Peyer's patch (tissue), 4 donors: ENCODE results near the gene ELL. TPM values are rescaled to one million over a fixed set of nuclear protein-coding genes. Genes with fewer than 3 reads are reported as not detected.

Source experiments
- DNase-seq, 3 donors: peaks; one replicate each; pipeline ENCODE4 v3.0.0-alpha.2; 2017 to 2019
- H3K27ac ChIP-seq, 4 donors: fragments of 200-600 bp; sonication (generic); one replicate each; pipeline ENCODE4 v1.5.1; 2016 to 2019
- H3K27me3 ChIP-seq, 2 donors: fragments of 200-600 bp; sonication (generic); one replicate each; pipeline ENCODE4 v1.5.1; 2019
- H3K36me3 ChIP-seq, 3 donors: fragments of 200-600 bp; sonication (generic); one replicate each; pipeline ENCODE4 v1.5.1; 2016 to 2019
- H3K4me1 ChIP-seq, 4 donors: fragments of 200-600 bp; sonication (generic); one replicate each; pipeline ENCODE4 v1.5.1; 2016 to 2019
- H3K4me3 ChIP-seq, 4 donors: fragments of 200-600 bp; sonication (generic); 1 replicate in 3 of 4; 2 replicates in 1 of 4; pipeline ENCODE4 v1.5.1; 2016 to 2019; ENCODE audit warnings: mild to moderate bottlenecking in 1 of 4
- H3K9me3 ChIP-seq, 4 donors: fragments of 200-600 bp; sonication (generic); one replicate each; pipeline ENCODE4 v1.5.1; 2016 to 2019; ENCODE audit warnings: mild to moderate bottlenecking in 1 of 4
- POLR2A ChIP-seq, 2 donors: fragments of 450-650 bp; IDR thresholded peaks; one replicate each; pipeline ENCODE4 v1.5.1; 2017; ENCODE audit warnings: antibody characterized with exemption in 2 of 2, mild to moderate bottlenecking in 2 of 2, moderate library complexity in 2 of 2
- total RNA-seq, 4 donors: library from RNA; depleted of rRNA; stranded (reverse); fragments of >200 nt; gene quantifications; one replicate each; pipeline ENCODE4 v1.1.0, GENCODE V29; 2016
- TF ChIP-seq, protein P1 (sequence below), 6 experiments: fragments of 450-650 bp in 4 of 6; fragments of 200-600 bp in 2 of 6; sonication (generic) in 1 of 6; IDR thresholded peaks; one replicate each; pipeline ENCODE4 v1.5.1; 2017 to 2019; ENCODE audit warnings: antibody characterized with exemption in 6 of 6, mild to moderate bottlenecking in 3 of 6, moderate library complexity in 1 of 6

Gene ELL
- total RNA-seq, 4 donors from 2014 or later, result 18.9 to 49.5 (median 34.2) TPM

DNA sequence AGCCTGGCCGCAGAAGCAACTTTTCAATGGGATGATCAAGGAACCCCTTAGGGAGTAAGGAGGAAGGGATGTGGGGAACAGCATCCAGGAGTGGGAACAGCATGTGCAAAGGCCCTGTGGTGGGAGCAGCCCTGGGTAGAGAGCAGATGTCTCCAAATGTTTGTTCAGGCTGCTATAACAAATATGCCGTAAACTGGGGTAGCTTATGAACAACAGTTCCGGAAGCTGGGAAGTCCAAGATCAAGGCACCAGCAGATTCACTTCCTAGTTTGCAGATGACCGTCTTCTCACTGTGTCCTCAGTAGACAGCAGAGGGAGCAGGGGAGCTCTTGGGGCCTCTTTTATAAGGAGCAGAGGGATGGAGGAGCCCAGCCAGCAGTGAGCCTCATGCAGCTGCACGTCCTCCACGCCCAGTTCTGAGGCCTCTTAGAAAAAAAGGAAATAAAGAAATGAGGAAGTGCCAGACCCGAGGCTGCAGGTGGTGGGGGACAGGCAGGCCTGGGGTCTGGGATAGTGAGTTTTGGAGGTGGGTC is 120.2 kb downstream of the ELL start:
- peak in 2 of 3 donors; percentile 81 to 89 for DNase-seq
- no peaks in the 10 kb centered on the region for H3K36me3 ChIP-seq
- H3K4me1 ChIP-seq, result peaks cover 0 to 35% (median 9%) of the 10 kb centered on the region in 4 donors
- peak overlapping the region; percentile 34 to 65 (median 51) for H3K27ac ChIP-seq
- no peaks in the 10 kb centered on the region for H3K27me3 ChIP-seq
- H3K4me3 ChIP-seq, result no peak overlapping the region
- H3K9me3 ChIP-seq, result no peaks in the 10 kb centered on the region
- TF ChIP-seq, protein P1, sequence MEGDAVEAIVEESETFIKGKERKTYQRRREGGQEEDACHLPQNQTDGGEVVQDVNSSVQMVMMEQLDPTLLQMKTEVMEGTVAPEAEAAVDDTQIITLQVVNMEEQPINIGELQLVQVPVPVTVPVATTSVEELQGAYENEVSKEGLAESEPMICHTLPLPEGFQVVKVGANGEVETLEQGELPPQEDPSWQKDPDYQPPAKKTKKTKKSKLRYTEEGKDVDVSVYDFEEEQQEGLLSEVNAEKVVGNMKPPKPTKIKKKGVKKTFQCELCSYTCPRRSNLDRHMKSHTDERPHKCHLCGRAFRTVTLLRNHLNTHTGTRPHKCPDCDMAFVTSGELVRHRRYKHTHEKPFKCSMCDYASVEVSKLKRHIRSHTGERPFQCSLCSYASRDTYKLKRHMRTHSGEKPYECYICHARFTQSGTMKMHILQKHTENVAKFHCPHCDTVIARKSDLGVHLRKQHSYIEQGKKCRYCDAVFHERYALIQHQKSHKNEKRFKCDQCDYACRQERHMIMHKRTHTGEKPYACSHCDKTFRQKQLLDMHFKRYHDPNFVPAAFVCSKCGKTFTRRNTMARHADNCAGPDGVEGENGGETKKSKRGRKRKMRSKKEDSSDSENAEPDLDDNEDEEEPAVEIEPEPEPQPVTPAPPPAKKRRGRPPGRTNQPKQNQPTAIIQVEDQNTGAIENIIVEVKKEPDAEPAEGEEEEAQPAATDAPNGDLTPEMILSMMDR (IDR thresholded peaks at IDR 0.05), result peak in 4 of 6 experiments; percentile 34 to 68 (median 59)
- peak in 1 of 2 donors; percentile 48 for TF ChIP-seq POLR2A (IDR thresholded peaks at IDR 0.05)

DNA sequence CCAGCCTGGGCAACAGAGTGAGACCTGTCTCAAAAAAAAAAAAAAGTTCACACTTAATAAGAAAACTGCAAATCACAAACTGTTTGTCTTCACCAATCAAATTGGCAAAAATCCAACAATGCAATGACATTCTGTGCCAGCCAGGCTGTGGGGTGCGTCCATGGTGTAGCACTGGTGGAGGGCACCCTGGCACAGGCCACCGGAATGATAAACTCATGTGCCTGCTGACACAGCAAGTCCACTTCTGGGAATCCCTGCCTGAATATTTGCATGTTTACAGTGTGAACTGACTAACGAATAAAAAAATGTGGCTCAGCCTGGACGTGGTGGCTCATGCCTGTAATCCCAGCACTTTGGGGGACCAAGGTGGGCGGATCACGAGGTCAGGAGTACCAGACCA is 122.9 kb downstream of the ELL start:
- H3K27me3 ChIP-seq, result no peaks in the 10 kb centered on the region
- DNase-seq, result peak in 1 of 3 donors; percentile 70
- no peak overlapping the region for H3K27ac ChIP-seq
- peaks cover 0 to 35% (median 9%) of the 10 kb centered on the region in 4 donors for H3K4me1 ChIP-seq
- H3K4me3 ChIP-seq, result no peak overlapping the region
- H3K36me3 ChIP-seq, result no peaks in the 10 kb centered on the region
- H3K9me3 ChIP-seq, result no peaks in the 10 kb centered on the region
- TF ChIP-seq, protein P1 (IDR thresholded peaks at IDR 0.05), result peak in 2 of 6 experiments; percentile 15 to 22
- TF ChIP-seq POLR2A (IDR thresholded peaks at IDR 0.05), result no peak

DNA sequence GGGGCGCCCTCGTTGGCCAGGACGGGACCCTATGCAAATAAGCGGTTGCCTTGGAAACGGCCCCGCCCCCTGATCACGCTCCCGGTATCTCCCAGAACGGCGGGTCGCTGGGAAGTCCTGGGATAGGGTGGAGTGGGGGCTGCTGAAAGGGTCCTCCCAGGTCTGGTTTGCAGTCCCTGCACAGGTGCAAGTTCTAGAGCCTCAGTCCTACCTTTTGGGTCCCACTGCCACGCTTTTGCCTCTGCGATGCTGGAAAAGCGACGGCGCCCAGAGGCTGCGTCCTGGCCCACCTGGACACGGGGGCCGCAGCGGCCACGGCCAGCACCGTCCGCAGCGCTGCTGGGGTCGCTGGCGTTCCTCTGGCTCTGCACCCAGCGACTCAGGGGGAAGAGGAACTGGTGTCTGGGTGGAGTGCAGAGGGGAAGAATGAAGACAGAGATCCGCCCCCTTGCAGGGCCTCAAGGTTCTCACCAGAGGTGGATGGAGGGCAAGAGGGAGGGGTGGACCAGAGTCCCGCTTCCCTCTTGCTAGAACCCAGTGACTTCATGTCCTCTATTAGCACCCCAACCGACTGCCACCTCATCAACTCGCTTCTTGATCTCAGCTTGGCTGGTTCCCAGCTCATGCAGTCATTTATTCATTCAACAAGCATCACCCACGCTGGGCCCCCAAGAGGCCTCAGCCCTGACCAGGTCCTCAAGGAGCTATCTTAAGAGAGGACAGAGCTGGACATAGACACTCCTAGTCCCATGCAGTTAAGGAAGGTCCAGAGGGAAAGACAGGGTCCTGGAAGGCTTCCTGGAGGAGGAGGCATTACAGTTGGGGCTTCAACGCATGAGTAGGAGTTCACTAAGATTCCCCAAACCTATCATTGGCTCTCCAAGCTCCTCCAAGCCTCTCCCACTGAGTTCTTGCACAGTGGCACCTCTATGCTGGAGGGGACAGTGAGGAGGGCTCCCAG is 124.3 kb downstream of the ELL start, which contains the start of gene LRRC25:
Gene LRRC25 (minus strand): TSS at position 381 of the 961 bp plus-strand sequence. CDS start 659 bp downstream, outside the sequence.
- Histone ChIP-seq H3K4me1 (peaks cover 0 to 35% (median 10%) of the 10 kb centered on the region in 4 donors), H3K27me3 (no peaks in the 10 kb centered on the region), H3K27ac (peak within 1 kb of the TSS in 2 of 4 donors; percentile 30 to 66), H3K9me3 (no peaks in the 10 kb centered on the region), H3K36me3 (no peaks in the 10 kb centered on the region), H3K4me3 (peak within 1 kb of the TSS; percentile 22 to 47 (median 32))
- DNase-seq, result peak in 2 of 3 donors; percentile 69 to 72
- TF ChIP-seq POLR2A (IDR thresholded peaks at IDR 0.05), result no peak
- TF ChIP-seq, protein P1 (IDR thresholded peaks at IDR 0.05), result no peak

DNA sequence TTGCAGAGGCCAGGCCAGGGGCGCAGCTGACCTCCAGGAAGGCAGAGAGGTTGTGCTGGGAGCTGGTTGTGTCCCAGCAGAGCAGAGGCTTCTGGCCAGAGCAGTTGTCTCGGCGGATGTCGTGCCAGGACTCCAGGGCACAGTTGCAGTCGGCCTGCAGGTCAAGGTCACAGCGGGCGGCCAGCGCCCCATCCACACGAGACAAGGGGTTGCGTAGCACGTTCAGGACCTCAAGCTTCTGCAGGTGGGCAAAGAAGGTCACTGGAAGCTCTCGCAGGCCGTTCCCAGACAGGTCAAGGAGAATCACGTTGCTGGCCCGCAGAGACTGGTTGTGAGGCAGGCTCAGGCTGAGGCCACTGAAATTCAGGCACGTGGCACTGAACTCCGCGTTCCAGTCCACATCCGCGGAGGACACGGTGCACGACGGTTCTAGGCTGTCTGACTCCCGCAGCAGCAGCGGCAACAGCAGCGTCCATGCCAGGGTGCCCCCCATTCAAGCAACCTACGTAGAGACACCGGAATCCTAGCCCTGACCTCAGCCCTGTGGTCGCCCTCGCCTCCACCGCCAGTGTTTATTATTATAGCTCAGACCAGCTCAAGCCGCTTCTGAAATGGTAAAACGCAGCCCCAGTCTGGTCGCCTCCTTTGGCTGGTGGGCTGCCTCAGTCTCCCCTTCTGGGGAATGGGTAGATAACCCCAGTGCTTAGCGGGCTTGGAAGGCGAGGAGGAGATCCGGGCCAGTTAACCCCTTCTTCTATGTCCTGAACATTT is 125.2 kb downstream of the ELL start:
- TF ChIP-seq, protein P1 (IDR thresholded peaks at IDR 0.05), result no peak
- no peak for TF ChIP-seq POLR2A (IDR thresholded peaks at IDR 0.05)
- Histone ChIP-seq H3K36me3 (no peaks in the 10 kb centered on the region), H3K4me3 (peak overlapping the region; percentile 22 to 47 (median 32)), H3K4me1 (peaks cover 0 to 28% (median 10%) of the 10 kb centered on the region in 4 donors), H3K27ac (peak overlapping the region in 2 of 4 donors; percentile 30 to 66), H3K9me3 (no peaks in the 10 kb centered on the region), H3K27me3 (no peaks in the 10 kb centered on the region)
- no peak for DNase-seq

DNA sequence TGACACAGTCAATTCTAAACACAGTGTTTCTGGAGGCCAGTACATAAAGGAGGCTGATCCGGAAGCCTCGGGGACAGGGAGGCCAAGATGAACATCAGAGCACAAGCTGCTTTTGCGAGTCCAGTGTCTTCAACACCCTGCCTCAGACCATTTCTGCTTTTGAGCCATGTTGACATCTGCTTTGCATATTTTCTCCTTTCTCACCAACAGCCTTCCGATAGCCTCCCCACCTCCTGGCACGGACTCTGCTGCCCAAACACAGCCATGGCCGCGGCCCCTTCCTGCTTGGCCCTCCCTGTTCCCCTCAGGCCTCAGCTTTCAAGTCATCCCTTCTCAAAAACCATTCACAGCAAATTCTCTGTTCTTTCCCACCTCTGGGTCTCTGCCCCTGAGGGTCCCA is 128.0 kb downstream of the ELL start:
- H3K9me3 ChIP-seq, result no peaks in the 10 kb centered on the region
- H3K27me3 ChIP-seq, result no peaks in the 10 kb centered on the region
- H3K4me3 ChIP-seq, result peak overlapping the region in 1 of 4 donors; percentile 15
- peak overlapping the region in 1 of 4 donors; percentile 10 for H3K27ac ChIP-seq
- peak in 1 of 3 donors; percentile 45 for DNase-seq
- peaks cover 0 to 17% (median 11%) of the 10 kb centered on the region in 4 donors for H3K4me1 ChIP-seq
- no peaks in the 10 kb centered on the region for H3K36me3 ChIP-seq
- TF ChIP-seq, protein P1 (IDR thresholded peaks at IDR 0.05), result no peak
- TF ChIP-seq POLR2A (IDR thresholded peaks at IDR 0.05), result no peak
